SH-SY5Y (cell line): ENCODE measurements around the gene MAP3K2.

Source experiments
- GATA2 ChIP-seq: IDR thresholded peaks from 2 replicates; pipeline ENCODE4 v1.6.1; 2011; ENCODE audit warnings: mild to moderate bottlenecking, low read depth, low read length
- GATA3 ChIP-seq: IDR thresholded peaks from 2 replicates; pipeline ENCODE4 v1.6.1; 2011; ENCODE audit warnings: low read depth, mild to moderate bottlenecking, low read length, moderate library complexity

The MAP3K2 gene

GRCh38 chr2:127405255-127405610 is 17.5 kb upstream of the MAP3K2 start:
- TF ChIP-seq GATA2 (no peak), GATA3 (no peak)

GRCh38 chr2:127404466-127405254 is 16.9 kb upstream of the MAP3K2 start:
- TF ChIP-seq GATA2 (no peak), GATA3 (no peak)

GRCh38 chr2:127403460-127403859 is 15.7 kb upstream of the MAP3K2 start:
- TF ChIP-seq GATA2 (no peak), GATA3 (no peak)

- no peak for TF ChIP-seq GATA3
- no peak for TF ChIP-seq GATA2
Measured at GRCh38 chr2:127401757-127402695, 14.3 kb upstream of the MAP3K2 start.

- TF ChIP-seq GATA2 = no peak
- TF ChIP-seq GATA3 = no peak
Measured at GRCh38 chr2:127400897-127401756, 13.4 kb upstream of the MAP3K2 start.

- no peak for TF ChIP-seq GATA3
- TF ChIP-seq GATA2 = no peak
Measured at GRCh38 chr2:127400533-127400896, 12.7 kb upstream of the MAP3K2 start.

GRCh38 chr2:127398239-127398590 is 10.4 kb upstream of the MAP3K2 start:
- TF ChIP-seq GATA3 = no peak
- TF ChIP-seq GATA2 = no peak

GRCh38 chr2:127397568-127398238 is 9.9 kb upstream of the MAP3K2 start:
- TF ChIP-seq GATA3 (no peak), GATA2 (no peak)

GRCh38 chr2:127394492-127394891 is 6.7 kb upstream of the MAP3K2 start:
- TF ChIP-seq GATA2 (no peak), GATA3 (no peak)

GRCh38 chr2:127392828-127393578 is 5.2 kb upstream of the MAP3K2 start:
- no peak for TF ChIP-seq GATA2
- TF ChIP-seq GATA3 = no peak

GRCh38 chr2:127392133-127392827 is 4.5 kb upstream of the MAP3K2 start:
- TF ChIP-seq GATA3 (no peak), GATA2 (no peak)

GRCh38 chr2:127389778-127390435 is 2.1 kb upstream of the MAP3K2 start:
- TF ChIP-seq GATA2 (no peak), GATA3 (no peak)
